GM12875 (cell line): ENCODE measurements around the gene OSBPL9.

Source experiments
- H3K4me3 ChIP-seq: one replicate; pipeline ENCODE4 v1.5.1; 2011; ENCODE audit warnings: low read depth, low read length, control low read depth
- CTCF ChIP-seq: IDR thresholded peaks from 2 replicates; pipeline ENCODE4 v1.5.1; 2011; ENCODE audit warnings: low read depth, mild to moderate bottlenecking, control low read depth, inconsistent platforms, low read length, moderate library complexity, borderline replicate concordance; ENCODE audit not compliant: insufficient read depth

The OSBPL9 gene

GRCh38 chr1:51784997-51785421, 168.1 kb downstream of the OSBPL9 start:
- TF ChIP-seq CTCF, result no peak
- no peak overlapping the region for H3K4me3 ChIP-seq

GRCh38 chr1:51788938-51789337, 172.0 kb downstream of the OSBPL9 start:
- TF ChIP-seq CTCF, result no peak
- H3K4me3 ChIP-seq, result no peak overlapping the region

- TF ChIP-seq CTCF, result no peak
- H3K4me3 ChIP-seq, result no peak overlapping the region
Measured at GRCh38 chr1:51789342-51789741, 172.4 kb downstream of the OSBPL9 start.

DNA sequence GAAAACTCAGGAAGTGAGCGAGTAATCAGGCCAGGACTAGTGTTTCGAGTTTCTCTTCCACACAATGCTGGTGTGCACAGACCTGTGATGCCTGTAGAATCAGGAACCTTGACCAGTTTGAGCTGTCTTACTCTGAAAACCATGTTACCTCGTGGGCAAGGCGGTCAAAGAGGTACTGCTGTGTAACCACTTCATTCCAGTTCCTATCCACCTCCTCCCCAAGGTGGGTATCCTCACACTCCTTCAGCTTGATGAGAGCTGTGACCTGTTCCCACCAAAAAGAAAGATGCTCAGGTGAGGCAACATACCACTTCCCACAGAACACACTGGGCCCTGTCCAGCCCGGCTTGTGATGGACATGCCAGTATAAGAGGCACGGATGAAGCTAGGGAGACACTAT, 173.5 kb downstream of the OSBPL9 start:
- TF ChIP-seq CTCF, result no peak
- H3K4me3 ChIP-seq, result no peak overlapping the region

DNA sequence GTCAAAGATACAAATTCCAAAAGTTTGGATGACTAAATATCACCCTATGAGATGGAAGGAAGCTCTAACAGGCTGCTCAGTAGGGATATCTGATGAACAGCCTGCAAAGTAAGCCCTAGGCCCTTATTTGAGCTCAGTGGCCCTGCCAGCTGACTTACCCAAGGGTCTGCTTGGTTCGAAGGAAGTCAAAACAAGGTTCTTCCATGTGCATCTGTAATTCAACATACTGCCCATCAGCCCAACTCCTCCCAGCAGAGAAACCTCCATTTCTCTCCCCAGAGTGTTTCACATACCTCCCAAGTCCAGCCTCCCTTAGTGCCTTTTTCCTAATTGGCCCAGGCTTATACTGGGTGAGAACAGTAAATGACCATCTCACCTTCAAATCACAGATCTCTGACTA, 175.0 kb downstream of the OSBPL9 start:
- TF ChIP-seq CTCF, result no peak
- H3K4me3 ChIP-seq, result no peak overlapping the region

GRCh38 chr1:51792864-51793263, 176.0 kb downstream of the OSBPL9 start:
- no peak for TF ChIP-seq CTCF
- H3K4me3 ChIP-seq, result no peak overlapping the region

DNA sequence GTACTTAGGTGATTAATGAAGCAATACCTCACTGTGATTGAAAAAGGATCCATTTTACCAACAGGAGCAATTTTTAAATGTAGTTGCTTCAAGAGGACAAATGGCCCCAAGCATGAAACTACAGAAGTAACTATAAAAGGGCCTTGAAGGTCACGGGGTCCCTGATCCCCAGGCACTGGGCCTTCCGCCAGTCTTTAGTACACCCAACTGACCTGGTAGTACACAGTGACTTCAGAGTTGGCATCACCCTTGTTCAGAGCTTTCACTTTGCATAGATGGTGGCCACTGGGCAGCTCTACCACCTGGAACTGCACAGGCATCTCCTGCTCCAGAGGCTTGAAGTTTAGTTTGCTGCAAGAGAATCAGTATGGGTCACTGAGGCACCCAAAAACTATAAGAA, 177.4 kb downstream of the OSBPL9 start:
- TF ChIP-seq CTCF, result no peak
- H3K4me3 ChIP-seq, result no peak overlapping the region
